Left colon (tissue), 2 donors: ENCODE data around the gene SLC12A5. TPM values are rescaled to one million over a fixed set of nuclear protein-coding genes. Genes with fewer than 3 reads are reported as not detected.

Experiments
- total RNA-seq, 2 donors: library from RNA; stranded (reverse); fragmentation: NEBNext Ultra II Directional; extraction: Animal tissue kit (Norgen Biotek cat#: 25700); gene quantifications; one replicate each; pipeline ENCODE4 v1.2.1, GENCODE V29; 2021
- donor health status: DM: no; HTN: no; CAD: no.
- donor health status: DM: yes; HTN: yes; CAD: no.

Gene SLC12A5
- total RNA-seq, 2 donors from 2014 or later, result 1.6 TPM; not detected in 1

Other genes starting within 250 kb of the SLC12A5 start
- 1 to 10 TPM; 2.3 to 9.8 TPM for gene WFDC3, start 237.3 kb upstream of the SLC12A5 start, total RNA-seq
- 10 to 100 TPM; 50.9 to 60.5 TPM for gene DNTTIP1, start 237.3 kb upstream of the SLC12A5 start, total RNA-seq
- gene UBE2C, start 216.6 kb upstream of the SLC12A5 start, total RNA-seq, result 10 to 100 TPM in 1 of 2 donors, 1 to 10 TPM in 1; 6.8 to 22.3 TPM
- gene TNNC2, start 201.9 kb upstream of the SLC12A5 start, total RNA-seq, result 1 to 10 TPM; 3.9 to 5.1 TPM
- 10 to 100 TPM; 14.4 to 15.8 TPM for gene SNX21, start 195.4 kb upstream of the SLC12A5 start, total RNA-seq
- gene ACOT8, start 171.8 kb upstream of the SLC12A5 start, total RNA-seq, result 10 to 100 TPM; 46.5 to 47.9 TPM
- gene ZSWIM3, start 171.6 kb upstream of the SLC12A5 start, total RNA-seq, result 1 to 10 TPM; 4.2 to 5.6 TPM
- 10 to 100 TPM; 11.8 to 12.0 TPM for gene ZSWIM1, start 148.0 kb upstream of the SLC12A5 start, total RNA-seq
- 1 to 10 TPM; 2.0 to 3.2 TPM for gene SPATA25, start 141.6 kb upstream of the SLC12A5 start, total RNA-seq
- 1 to 10 TPM; 4.7 to 5.5 TPM for gene NEURL2, start 138.0 kb upstream of the SLC12A5 start, total RNA-seq
- 100 to 1,000 TPM; 513 to 538 TPM for gene CTSA, start 137.9 kb upstream of the SLC12A5 start, total RNA-seq
- gene PLTP, start 117.1 kb upstream of the SLC12A5 start, total RNA-seq, result 10 to 100 TPM; 14.7 to 49.5 TPM
- gene PCIF1, start 94.5 kb upstream of the SLC12A5 start, total RNA-seq, result 10 to 100 TPM; 27.2 to 32.1 TPM
- 10 to 100 TPM; 14.8 to 18.2 TPM for gene ZNF335, start 57.0 kb upstream of the SLC12A5 start, total RNA-seq
- 1 to 10 TPM in 1 of 2 donors, under 1 TPM in 1; 0.31 to 2.1 TPM for gene MMP9, start 20.3 kb upstream of the SLC12A5 start, total RNA-seq
- gene NCOA5, start 60.7 kb downstream of the SLC12A5 start, total RNA-seq, result 10 to 100 TPM; 20.8 to 24.1 TPM
- gene CD40, start 89.1 kb downstream of the SLC12A5 start, total RNA-seq, result 1 to 10 TPM; 2.5 to 6.0 TPM